ENCODE results near the gene PPP2R5B.
A peak's percentile ranks its signal among the peaks of the same experiment; 100 is the strongest.

Gene PPP2R5B

DNA sequence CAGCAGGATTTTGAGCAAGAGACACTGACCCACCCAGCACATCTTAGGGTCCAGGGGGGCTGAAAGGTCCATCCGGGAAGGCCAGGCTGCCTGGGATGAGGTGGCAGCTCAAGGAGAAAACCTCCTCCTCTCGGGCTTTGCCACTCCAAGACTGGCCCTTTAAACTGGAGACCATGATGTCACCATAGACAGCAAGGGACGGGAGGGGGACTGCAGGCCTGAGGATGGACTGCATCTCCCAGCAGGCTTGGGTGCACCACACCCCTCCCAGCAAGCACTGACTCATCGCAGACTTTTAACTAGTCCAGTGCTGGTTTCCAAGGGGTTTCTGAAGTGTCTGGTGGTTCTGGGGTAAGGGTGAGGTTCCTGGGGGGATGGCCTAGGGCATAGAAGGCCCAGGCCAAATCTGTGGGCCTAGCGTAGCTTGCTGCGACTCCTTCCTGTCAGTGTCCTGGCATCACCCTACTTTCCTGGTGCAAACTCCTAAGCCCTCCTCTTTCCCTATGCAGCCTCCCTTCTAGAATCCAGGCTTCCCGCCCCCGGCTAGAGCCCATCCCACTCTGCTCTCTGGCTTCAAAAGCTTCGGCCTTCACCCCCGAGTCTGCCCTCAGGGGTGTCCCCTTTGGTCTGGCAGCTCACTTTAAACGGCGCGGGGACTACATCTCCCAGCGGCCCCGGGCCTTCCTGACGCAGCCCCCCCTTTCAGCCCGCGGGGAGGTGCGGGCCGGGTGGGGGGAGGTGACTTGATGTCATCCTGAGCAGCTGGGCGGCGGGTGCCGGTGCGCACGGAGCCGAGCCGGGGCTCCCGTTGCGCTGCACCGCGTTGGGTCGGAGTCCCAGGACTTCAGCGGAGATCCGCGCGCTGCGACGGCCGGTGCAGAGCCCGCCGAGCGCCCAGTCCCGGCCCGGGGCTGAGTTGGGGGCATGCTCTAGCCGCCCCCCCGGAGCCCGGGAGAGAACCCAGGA is at the start of gene PPP2R5B:
PPP2R5B (plus strand) TSS at position 746 of the 966 bp plus-strand sequence. CDS start 1,046 bp downstream, outside the sequence.
- ATAC-seq, result peak; percentile 96 to 97

DNA sequence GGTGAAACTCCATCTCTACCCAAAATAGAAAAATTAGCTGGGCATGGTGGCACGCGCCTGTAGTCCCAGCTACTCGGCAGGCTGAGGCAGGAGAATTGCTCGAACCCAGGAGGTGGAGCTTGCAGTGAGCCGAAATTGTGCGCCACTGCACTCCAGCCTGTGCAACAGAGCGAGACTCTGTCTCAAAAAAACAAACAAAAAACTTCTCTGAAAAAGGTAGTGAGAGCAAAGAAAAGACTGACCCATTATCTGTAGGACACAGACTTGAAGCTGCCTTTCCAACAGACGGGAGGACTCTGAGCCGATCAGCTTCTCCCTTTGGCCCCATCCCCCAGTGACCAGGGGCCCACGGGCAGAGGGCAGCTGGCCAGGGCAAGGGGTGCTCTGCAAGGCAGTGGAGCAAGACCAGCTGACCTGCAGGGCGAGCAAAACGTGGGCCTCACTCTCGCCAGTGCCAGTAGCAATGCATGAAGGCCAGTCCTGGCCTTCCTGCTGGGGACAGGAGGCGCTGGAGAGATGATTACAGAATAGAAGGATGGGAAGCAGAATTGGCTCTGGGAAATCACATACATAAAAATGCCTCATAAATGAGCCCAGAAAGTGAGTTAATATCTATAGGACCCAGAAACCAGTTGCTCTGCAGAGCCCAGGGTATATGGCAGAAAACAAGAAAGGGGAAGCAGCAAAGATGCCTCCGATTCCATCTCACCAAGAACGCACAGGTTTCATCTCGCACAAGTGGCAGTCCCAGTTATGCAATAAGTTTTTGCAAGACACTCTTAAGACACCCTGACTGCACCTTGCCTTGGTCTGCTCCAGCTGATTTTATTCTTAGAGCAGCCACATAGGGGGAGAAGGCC is 48.9 kb upstream of the PPP2R5B start:
- ATAC-seq, result no peak

DNA sequence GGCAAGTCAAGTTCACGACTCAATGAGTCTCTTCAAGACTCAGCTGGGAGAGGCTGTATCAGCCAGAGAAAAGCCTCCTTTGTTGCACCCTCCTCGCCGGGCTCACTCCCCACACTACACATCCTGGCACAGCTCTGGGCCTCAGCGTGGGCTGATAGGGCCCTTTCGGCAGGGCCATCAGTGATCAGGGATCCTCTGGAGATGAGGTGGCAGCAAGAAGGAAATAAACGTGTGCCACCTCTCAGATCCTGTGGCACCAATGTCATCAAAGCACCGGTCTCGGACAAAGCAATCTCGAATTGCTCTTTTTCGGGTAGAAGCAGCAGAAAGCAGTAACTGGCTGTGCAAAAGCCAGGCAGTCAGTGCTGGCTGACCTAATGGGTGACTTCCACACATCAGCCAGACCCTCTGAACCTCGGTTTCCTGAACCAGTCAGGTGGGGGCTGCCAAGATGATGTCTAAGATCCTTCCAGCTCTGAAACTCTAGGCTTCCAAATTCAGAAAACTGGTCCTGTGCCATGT is 48.2 kb upstream of the PPP2R5B start:
- no peak for ATAC-seq

DNA sequence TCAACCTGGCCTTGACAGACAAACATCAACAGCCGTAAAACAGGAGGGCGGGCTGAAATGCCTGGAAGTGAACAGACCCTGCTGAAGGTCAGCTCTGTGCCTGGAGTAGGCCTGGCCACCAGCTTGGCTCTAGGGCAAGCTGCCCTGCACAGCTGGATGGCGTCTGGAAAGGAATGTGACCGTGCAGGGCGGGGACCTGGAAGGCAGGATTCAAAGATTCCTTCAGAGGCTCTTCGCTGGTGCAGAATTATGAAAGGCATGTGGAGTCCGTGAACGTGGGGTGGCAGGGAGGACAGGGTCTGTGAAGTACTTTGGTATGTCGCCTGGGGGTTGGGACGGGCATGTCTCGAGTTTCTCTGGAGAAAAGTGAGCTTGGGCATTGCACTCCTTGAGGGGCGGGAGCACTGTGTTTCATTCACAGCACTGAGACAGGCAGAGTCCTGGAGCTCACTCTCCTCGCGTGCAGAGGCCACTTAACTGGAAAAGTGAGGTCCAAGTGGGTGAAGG is 47.6 kb upstream of the PPP2R5B start:
- no peak for ATAC-seq

GRCh38 chr11:64877390-64878222 is 46.9 kb upstream of the PPP2R5B start:
- ATAC-seq, result peak; percentile 1 to 4

GRCh38 chr11:64878223-64878493 is 46.3 kb upstream of the PPP2R5B start:
- peak; percentile 18 to 21 for ATAC-seq

DNA sequence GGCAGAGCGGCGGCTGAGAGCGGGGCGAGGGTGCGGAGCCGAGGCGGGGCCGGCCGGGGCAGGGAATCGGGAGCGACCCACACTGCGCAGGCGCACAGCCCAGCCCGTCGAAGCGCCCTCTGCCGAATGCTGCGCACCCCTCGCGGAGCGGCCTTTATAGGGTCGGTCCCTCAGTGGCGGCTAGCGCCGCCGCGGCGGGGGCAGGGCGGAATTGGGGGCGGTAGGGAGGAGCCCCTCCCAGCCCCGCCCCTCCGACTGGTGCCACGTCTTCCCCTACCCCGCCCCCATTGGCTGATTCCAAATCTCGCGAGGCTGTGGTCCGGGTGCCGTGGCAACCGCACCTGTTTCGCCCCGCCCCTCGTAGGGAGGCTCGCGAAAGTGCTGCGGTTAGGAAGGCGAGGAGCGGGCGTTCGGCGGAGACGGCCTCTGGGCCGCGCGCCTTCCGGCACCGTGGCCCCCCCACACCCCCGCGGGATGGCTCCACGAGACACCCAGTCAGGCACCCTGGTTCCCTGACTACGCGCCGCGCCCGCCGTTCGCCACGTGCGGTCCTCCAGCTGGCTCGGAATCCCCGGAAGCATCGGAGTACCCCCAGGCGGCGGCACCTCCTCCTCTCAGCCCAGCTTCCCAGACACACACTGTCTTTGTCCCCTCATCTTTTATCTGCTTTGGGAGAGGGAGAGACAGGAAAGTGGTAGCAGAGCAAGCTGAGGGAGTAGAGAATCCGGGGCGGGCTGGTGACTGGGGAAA is 45.8 kb upstream of the PPP2R5B start, which contains the start of gene EHD1:
EHD1 (minus strand) TSS at position 128 of the 750 bp plus-strand sequence. CDS start 157 bp downstream, outside the sequence.
- ATAC-seq, result peak; percentile 83 to 85

GRCh38 chr11:64879244-64879900 is 45.1 kb upstream of the PPP2R5B start:
- ATAC-seq, result no peak

- ATAC-seq, result no peak
Observed at GRCh38 chr11:64880240-64881001, 44.1 kb upstream of the PPP2R5B start.

GRCh38 chr11:64881476-64881875 is 43.0 kb upstream of the PPP2R5B start:
- no peak for ATAC-seq

- no peak for ATAC-seq
Observed at GRCh38 chr11:64882243-64882642, 42.2 kb upstream of the PPP2R5B start.

GRCh38 chr11:64883575-64883974 is 40.9 kb upstream of the PPP2R5B start:
- ATAC-seq, result no peak

- no peak for ATAC-seq
Observed at GRCh38 chr11:64884019-64884418, 40.5 kb upstream of the PPP2R5B start.

DNA sequence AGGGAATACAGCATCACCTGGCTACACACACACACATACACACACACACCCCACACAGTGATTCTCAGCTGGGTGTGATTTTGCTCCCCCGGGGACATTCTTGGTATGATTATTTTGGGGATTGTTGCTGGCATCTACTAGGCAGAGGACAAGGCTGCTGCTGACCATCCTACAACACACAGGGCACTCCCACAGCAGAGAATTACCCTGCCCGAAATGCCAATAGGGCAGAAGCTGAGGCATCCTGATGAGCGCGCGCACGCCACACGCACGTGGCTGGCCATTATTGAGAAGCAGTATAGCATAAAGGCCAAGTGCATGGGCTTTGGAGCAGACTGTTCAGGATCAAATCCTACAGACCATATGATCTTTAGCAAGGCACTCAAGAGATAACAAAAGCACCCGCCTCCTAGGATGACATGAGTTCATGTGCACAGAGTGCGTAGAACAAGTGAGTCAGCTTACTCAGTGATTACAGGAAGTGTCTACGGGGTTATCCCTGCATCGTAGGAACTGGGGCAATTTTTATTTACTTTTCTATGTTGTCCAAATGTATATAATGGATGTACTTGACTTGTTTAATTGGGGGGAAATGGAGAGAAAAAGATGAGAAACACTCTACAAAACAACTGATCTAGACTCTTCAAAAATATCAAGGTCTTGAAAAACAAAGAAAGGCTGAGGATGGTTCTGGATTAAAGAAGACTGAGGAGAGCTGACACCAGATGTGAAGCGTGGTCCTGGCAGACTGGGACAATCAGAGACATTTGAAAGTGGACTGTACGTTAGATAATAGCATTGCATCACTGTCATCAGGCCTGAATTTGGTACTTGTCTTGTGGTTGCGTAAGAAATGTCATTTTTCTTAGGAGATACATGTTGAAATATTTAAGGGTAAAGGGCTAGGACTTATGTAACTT is 38.9 kb upstream of the PPP2R5B start:
- ATAC-seq, result peak; percentile 87 to 92

GRCh38 chr11:64887234-64887756 is 37.2 kb upstream of the PPP2R5B start:
- no peak for ATAC-seq

GRCh38 chr11:64887757-64888405 is 36.6 kb upstream of the PPP2R5B start:
- peak; percentile 79 to 82 for ATAC-seq

DNA sequence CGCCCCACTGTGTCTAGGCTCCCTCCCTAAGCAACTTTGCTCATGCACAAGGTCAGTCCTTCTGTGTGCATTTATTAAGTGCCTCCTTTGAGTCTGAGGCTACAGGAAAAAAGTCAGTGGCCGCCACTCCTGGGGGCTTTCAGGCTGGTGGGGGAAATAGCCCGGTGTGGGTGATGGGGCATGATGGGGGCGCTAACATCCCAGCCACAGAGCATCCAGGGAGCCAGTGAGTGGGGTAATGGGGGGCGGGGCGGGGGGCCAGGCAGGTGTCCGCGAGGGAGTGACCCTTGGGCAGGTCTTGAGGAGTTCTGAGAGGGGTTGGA is 36.1 kb upstream of the PPP2R5B start:
- no peak for ATAC-seq

Data from activated CD4-positive, CD25-positive, alpha-beta regulatory T cell treated with anti-CD3 and anti-CD28 coated beads, Interleukin-2, amount 50 U/mL, for 24 hours (primary cell).